Activated T-cell treated with anti-CD3 and anti-CD28 coated beads, Interleukin-2, amount 50 U/mL, for 1 hour (primary cell): Measurements from ENCODE around the gene TMBIM4.

Experiments used
- DNase-seq: peaks from one replicate; pipeline ENCODE4 v3.0.0-alpha.2; 2020

TMBIM4 gene

GRCh38 chr12:66085998-66086397 is 83.8 kb downstream of the TMBIM4 start:
- no peak for DNase-seq
